MCF 10A (cell line): ENCODE data around the gene KRTAP3-3. TPM values are rescaled to one million over a fixed set of nuclear protein-coding genes. Genes with fewer than 3 reads are reported as not detected.

ENCODE experiments used
- BruUV-seq: library from RNA; stranded (reverse); fragments of 400-500 nt; replicated peaks from 2 replicates; lab custom pipeline; 2021; lab: Mats Ljungman, UMichigan
- CTCF ChIA-PET: fragments of 300-600 bp; sonication (Branson Sonifier 250); formaldehyde crosslinking; extraction: SDS; loops from one replicate; lab custom pipeline; 2021; ENCODE audit warnings: antibody characterized with exemption, inconsistent platforms; lab: Yijun Ruan, JAX
- POLR2A ChIA-PET: fragments of 300-600, 350-650 bp; sonication (Branson Sonifier 250); formaldehyde crosslinking; extraction: SDS; loops from one replicate; lab custom pipeline; 2020; ENCODE audit warnings: antibody characterized with exemption, inconsistent platforms; lab: Yijun Ruan, JAX
- DNase-seq: peaks from one replicate; pipeline ENCODE4 v3.0.0-alpha.2; 2018; ENCODE audit not compliant: unreplicated experiment
- H3K27ac Mint-ChIP-seq: one replicate; pipeline ENCODE4 v1.8.0; 2022; ENCODE audit warnings: mild to moderate bottlenecking, low read depth, mixed read lengths; ENCODE audit not compliant: unreplicated experiment
- H3K27me3 Mint-ChIP-seq: one replicate; pipeline ENCODE4 v1.8.0; 2022; ENCODE audit warnings: mixed read lengths; ENCODE audit not compliant: insufficient read depth, unreplicated experiment
- H3K36me3 Mint-ChIP-seq: one replicate; pipeline ENCODE4 v1.8.0; 2022; ENCODE audit warnings: mild to moderate bottlenecking, moderate library complexity, mixed read lengths; ENCODE audit not compliant: insufficient read depth, unreplicated experiment
- H3K4me1 Mint-ChIP-seq: one replicate; pipeline ENCODE4 v1.8.0; 2022; ENCODE audit warnings: mixed read lengths; ENCODE audit not compliant: insufficient read depth, unreplicated experiment
- H3K4me3 Mint-ChIP-seq: one replicate; pipeline ENCODE4 v1.8.0; 2022; ENCODE audit warnings: mild to moderate bottlenecking, moderate library complexity, mixed read lengths; ENCODE audit not compliant: unreplicated experiment
- H3K9me3 Mint-ChIP-seq: one replicate; pipeline ENCODE4 v1.8.0; 2022; ENCODE audit warnings: mixed read lengths; ENCODE audit not compliant: unreplicated experiment
- CTCF ChIP-seq: fragments of 200-600 bp; IDR thresholded peaks from one replicate; pipeline ENCODE4 v1.8.0; 2022; ENCODE audit warnings: antibody characterized with exemption, mild to moderate bottlenecking; ENCODE audit not compliant: unreplicated experiment
- intact Hi-C: fragments of 100-400 bp; cut with micrococcal nuclease; formaldehyde crosslinking; loops from 2 replicates; pipeline ENCODE4 v1.14.1; 2022
- total RNA-seq: library from RNA; stranded (reverse); gene quantifications from 2 replicates; pipeline ENCODE4 v1.2.3, GENCODE V29; 2022

The KRTAP3-3 gene
- total RNA-seq, 1 experiment from 2014 or later: not detected

GRCh38 chr17:40986920-40987319 lies 7.0 kb downstream of the KRTAP3-3 start:
- Mint-ChIP-seq H3K27me3 (peaks cover 26% of the 10 kb centered on the region), H3K9me3 (no peaks in the 10 kb centered on the region), H3K27ac (no peak overlapping the region), H3K36me3 (no peaks in the 10 kb centered on the region), H3K4me3 (no peak overlapping the region), H3K4me1 (peaks cover 5% of the 10 kb centered on the region)
- intact Hi-C loops: no loop called here
- ChIA-PET CTCF (interaction anchor here (0.6 to 1.4 kb wide), 2 partner anchors 475 to 676 kb away, joined by 3 read pairs; no protein-coding TSS in a partner anchor), POLR2A (interaction anchor here (0.7 to 1.8 kb wide), 2 partner anchors 9 to 145 kb away, joined by 3 to 4 read pairs; no protein-coding TSS in a partner anchor)
- no TSS peak for BruUV-seq
- no peak for DNase-seq
- TF ChIP-seq CTCF: no peak

GRCh38 chr17:40984226-40984625 lies 9.7 kb downstream of the KRTAP3-3 start, which contains the start of gene KRT40:
Gene KRT40 (minus strand): TSS chr17:40984326. CDS start chr17:40984273, 53 bp downstream.
- no peaks in the 10 kb centered on the region for H3K9me3 Mint-ChIP-seq

GRCh38 chr17:40981115-40981514 lies 12.8 kb downstream of the KRTAP3-3 start:
- no peak for DNase-seq
- Mint-ChIP-seq H3K27ac (no peak overlapping the region), H3K36me3 (no peaks in the 10 kb centered on the region), H3K4me3 (no peak overlapping the region), H3K4me1 (no peaks in the 10 kb centered on the region), H3K27me3 (peaks cover 14% of the 10 kb centered on the region), H3K9me3 (no peaks in the 10 kb centered on the region)
- CTCF ChIA-PET: interaction anchor here (0.5 to 0.7 kb wide), 3 partner anchors 35 to 567 kb away, joined by 3 to 4 read pairs (median 3); no protein-coding TSS in a partner anchor
- no peak for TF ChIP-seq CTCF
- BruUV-seq: no TSS peak
- intact Hi-C loops: no loop called here
- POLR2A ChIA-PET: interaction anchor here (1.3 to 2.4 kb wide), 2 partner anchors 11 kb away, joined by 3 to 5 read pairs; no protein-coding TSS in a partner anchor

More at GRCh38 chr17:40984226-40984625, 9.7 kb downstream of the KRTAP3-3 start, which contains the start of gene KRT40:
- BruUV-seq: no TSS peak
- peaks cover 5% of the 10 kb centered on the region for H3K4me1 Mint-ChIP-seq
- no peak within 1 kb of the TSS for H3K27ac Mint-ChIP-seq
- ChIA-PET POLR2A (interaction anchor here (0.5 to 0.6 kb wide), 3 partner anchors 12 to 367 kb away, joined by 3 to 4 read pairs (median 3); no protein-coding TSS in a partner anchor), CTCF (no interaction called here)
- no peak for DNase-seq
- peaks cover 26% of the 10 kb centered on the region for H3K27me3 Mint-ChIP-seq
- intact Hi-C loops: no loop called here
- no peak within 1 kb of the TSS for H3K4me3 Mint-ChIP-seq
- no peaks in the 10 kb centered on the region for H3K36me3 Mint-ChIP-seq
- TF ChIP-seq CTCF: no peak

- TF ChIP-seq CTCF: no peak
- no peaks in the 10 kb centered on the region for H3K9me3 Mint-ChIP-seq
Measured at GRCh38 chr17:40980596-40980995, 13.4 kb downstream of the KRTAP3-3 start.

More at GRCh38 chr17:40980596-40980995, 13.4 kb downstream of the KRTAP3-3 start:
- ChIA-PET CTCF (interaction anchor here (0.7 kb wide), 2 partner anchors 34 to 349 kb away, joined by 3 to 4 read pairs; no protein-coding TSS in a partner anchor), POLR2A (interaction anchor here (1.3 kb wide), 1 partner anchor 14 kb away, joined by 3 read pairs; the partner anchor contains the start of gene KRT39)
- Mint-ChIP-seq H3K27ac (no peak overlapping the region), H3K4me1 (no peaks in the 10 kb centered on the region), H3K27me3 (peaks cover 11% of the 10 kb centered on the region), H3K36me3 (no peaks in the 10 kb centered on the region), H3K4me3 (no peak overlapping the region)
- no TSS peak for BruUV-seq
- intact Hi-C loops: no loop called here
- no peak for DNase-seq
